SKM-1 (cell line): ENCODE measurements around the gene ZNF48.

Source experiments
- DNase-seq: peaks from one replicate; lab custom pipeline; 2025; ENCODE audit not compliant: unreplicated experiment; lab: John Stamatoyannopoulos, UW

Gene ZNF48

GRCh38 chr16:30395155-30395991, at the start of gene ZNF48:
Gene ZNF48, plus strand, starts transcription at chr16:30395420. Its CDS starts 375 bp downstream, at chr16:30395795.
- peak; percentile 50 for DNase-seq

GRCh38 chr16:30346286-30346685, 48.9 kb upstream of the ZNF48 start:
- no peak for DNase-seq

GRCh38 chr16:30348113-30348512, 47.1 kb upstream of the ZNF48 start:
- DNase-seq: no peak

GRCh38 chr16:30348929-30349328, 46.3 kb upstream of the ZNF48 start:
- DNase-seq: no peak

- no peak for DNase-seq
Measured at GRCh38 chr16:30349675-30350074, 45.5 kb upstream of the ZNF48 start.

GRCh38 chr16:30350134-30350871, 44.9 kb upstream of the ZNF48 start:
- DNase-seq: no peak

- no peak for DNase-seq
Measured at GRCh38 chr16:30351001-30351441, 44.2 kb upstream of the ZNF48 start.

GRCh38 chr16:30351586-30352419, 43.4 kb upstream of the ZNF48 start:
- no peak for DNase-seq

- DNase-seq: no peak
Measured at GRCh38 chr16:30352488-30353401, 42.5 kb upstream of the ZNF48 start.

GRCh38 chr16:30353438-30354129, 41.6 kb upstream of the ZNF48 start:
- DNase-seq: no peak

- DNase-seq: no peak
Measured at GRCh38 chr16:30354423-30355143, 40.6 kb upstream of the ZNF48 start.

- peak; percentile 96 for DNase-seq
Measured at GRCh38 chr16:30355144-30355953, 39.9 kb upstream of the ZNF48 start, which contains the start of gene CD2BP2. Gene CD2BP2, minus strand, starts transcription at chr16:30355308. Its CDS starts 627 bp downstream, at chr16:30354681.

- no peak for DNase-seq
Measured at GRCh38 chr16:30355954-30356308, 39.3 kb upstream of the ZNF48 start.

- DNase-seq: no peak
Measured at GRCh38 chr16:30356401-30357084, 38.7 kb upstream of the ZNF48 start.

- no peak for DNase-seq
Measured at GRCh38 chr16:30357085-30357714, 38.0 kb upstream of the ZNF48 start.

- no peak for DNase-seq
Measured at GRCh38 chr16:30357715-30358576, 37.3 kb upstream of the ZNF48 start.
